Neuronal stem cell (in vitro differentiated cells): ENCODE results near the gene RAMP3.

ENCODE experiments used
- DNase-seq: peaks from one replicate; pipeline ENCODE4 v3.0.0-alpha.2; 2013; ENCODE audit warnings: low spot score
- H2AFZ ChIP-seq: one replicate; pipeline ENCODE4 v1.6.1; 2013; ENCODE audit warnings: mild to moderate bottlenecking, low read length, inconsistent platforms
- H2AK5ac ChIP-seq: 2 replicates; pipeline ENCODE4 v1.6.1; 2013; ENCODE audit warnings: low read depth, mild to moderate bottlenecking, inconsistent platforms, low read length, moderate library complexity, mixed read lengths
- H2BK120ac ChIP-seq: 2 replicates; pipeline ENCODE4 v1.6.1; 2013; ENCODE audit warnings: low read depth, mild to moderate bottlenecking, inconsistent platforms, low read length, moderate library complexity, mixed read lengths
- H2BK12ac ChIP-seq: one replicate; pipeline ENCODE4 v1.6.1; 2013; ENCODE audit warnings: low read length, inconsistent platforms
- H2BK15ac ChIP-seq: 2 replicates; pipeline ENCODE4 v1.6.1; 2013; ENCODE audit warnings: mild to moderate bottlenecking, low read length, inconsistent platforms, mixed read lengths
- H2BK5ac ChIP-seq: one replicate; pipeline ENCODE4 v1.6.1; 2013; ENCODE audit warnings: inconsistent platforms, mild to moderate bottlenecking, low read length, moderate library complexity
- H3K14ac ChIP-seq: one replicate; pipeline ENCODE4 v1.6.1; 2013; ENCODE audit warnings: low read length, inconsistent platforms
- H3K18ac ChIP-seq: 2 replicates; pipeline ENCODE4 v1.6.1; 2013; ENCODE audit warnings: low read length, inconsistent platforms
- H3K23ac ChIP-seq: 2 replicates; pipeline ENCODE4 v1.6.1; 2013; ENCODE audit warnings: low read depth, mild to moderate bottlenecking, mixed read lengths, low read length, inconsistent platforms; ENCODE audit not compliant: poor library complexity
- H3K27ac ChIP-seq: replicated peaks from 3 replicates; pipeline ENCODE4 v1.5.1; 2013; ENCODE audit warnings: low read length, inconsistent platforms
- H3K27me3 ChIP-seq, 3 experiments: 2 replicates each; pipeline ENCODE4 v1.6.1; 2013; ENCODE audit warnings: low read length in 3 of 3, mild to moderate bottlenecking in 2 of 3, inconsistent platforms in 1 of 3, low read depth in 1 of 3, mixed read lengths in 1 of 3, moderate library complexity in 1 of 3; ENCODE audit not compliant: control insufficient read depth in 3 of 3, insufficient read depth in 3 of 3
- H3K36me3 ChIP-seq, 2 donors: replicated peaks in 1 of 2; 2 replicates each; pipeline ENCODE4 v1.6.1; 2013; ENCODE audit warnings: low read length in 2 of 2; ENCODE audit not compliant: control insufficient read depth in 2 of 2, insufficient read depth in 2 of 2
- H3K4ac ChIP-seq: 2 replicates; pipeline ENCODE4 v1.6.1; 2013; ENCODE audit warnings: inconsistent platforms, mild to moderate bottlenecking, low read length, moderate library complexity
- H3K4me1 ChIP-seq, 2 donors: 1 replicate in 1 of 2; 2 replicates in 1 of 2; pipeline ENCODE4 v1.6.1; 2013; ENCODE audit warnings: low read length in 2 of 2, low read depth in 1 of 2; ENCODE audit not compliant: control insufficient read depth in 2 of 2, insufficient read depth in 1 of 2
- H3K4me2 ChIP-seq: one replicate; pipeline ENCODE4 v1.6.1; 2013; ENCODE audit warnings: mild to moderate bottlenecking, low read length, inconsistent platforms; ENCODE audit not compliant: insufficient read depth, poor library complexity, severe bottlenecking
- H3K4me3 ChIP-seq, 2 donors: 2 replicates each; pipeline ENCODE4 v1.5.1; 2013; ENCODE audit warnings: low read length in 2 of 2, mild to moderate bottlenecking in 2 of 2, inconsistent platforms in 1 of 2, moderate library complexity in 1 of 2
- H3K79me1 ChIP-seq: one replicate; pipeline ENCODE4 v1.6.1; 2013; ENCODE audit warnings: low read depth, mild to moderate bottlenecking, inconsistent platforms, low read length, moderate library complexity
- H3K9ac ChIP-seq: one replicate; pipeline ENCODE4 v1.6.1; 2013; ENCODE audit warnings: mild to moderate bottlenecking, low read depth, low read length, inconsistent platforms; ENCODE audit not compliant: poor library complexity
- H3K9me3 ChIP-seq, 2 donors: replicated peaks in 1 of 2; 2 replicates each; pipeline versions ENCODE3 to v1.6.1; 2013; ENCODE audit warnings: low read length in 2 of 2, mild to moderate bottlenecking in 2 of 2, inconsistent platforms in 1 of 2, low read depth in 1 of 2, mixed read lengths in 1 of 2, moderate library complexity in 1 of 2; ENCODE audit not compliant: control insufficient read depth in 2 of 2, insufficient read depth in 1 of 2
- H4K8ac ChIP-seq: one replicate; pipeline ENCODE4 v1.6.1; 2013; ENCODE audit warnings: low read depth, mild to moderate bottlenecking, inconsistent platforms, low read length, moderate library complexity
- H4K91ac ChIP-seq: one replicate; pipeline ENCODE4 v1.6.1; 2013; ENCODE audit warnings: low read length, low read depth, mild to moderate bottlenecking, inconsistent platforms; ENCODE audit not compliant: poor library complexity
- whole genome bisulfite sequencing, 2 donors: extraction: QIAGEN DNeasy Blood & Tissue Kit; methylation state at CpG; one replicate each; pipeline ENCODE4 v1.1.7; 2013; ENCODE audit warnings: missing lambda C conversion rate in 2 of 2, mixed read lengths in 1 of 2; ENCODE audit not compliant: insufficient read length in 2 of 2, insufficient replicate concordance in 1 of 2; ENCODE audit errors: extremely low coverage in 2 of 2; 5-methylcytosine and 5-hydroxymethylcytosine counted together

The RAMP3 gene

GRCh38 chr7:45159296-45159695, 1.7 kb downstream of the RAMP3 start:
- Histone ChIP-seq H2AK5ac (peak overlapping the region; percentile 14), H3K9me3 (peaks cover 0 to 4% of the 10 kb centered on the region in 2 donors), H2AFZ (no peak overlapping the region), H4K8ac (no peak overlapping the region), H3K4me1 (peaks cover 0 to 3% of the 10 kb centered on the region in 2 donors), H3K79me1 (no peaks in the 10 kb centered on the region), H3K36me3 (no peaks in the 10 kb centered on the region), H3K4ac (no peak overlapping the region), H3K4me3 (no peak overlapping the region), H2BK5ac (no peak overlapping the region), H2BK15ac (no peak overlapping the region), H4K91ac (no peak overlapping the region), H3K9ac (no peak overlapping the region), H3K23ac (no peak overlapping the region), H3K27ac (no peak overlapping the region), H3K27me3 (peaks cover 3 to 60% (median 25%) of the 10 kb centered on the region in 3 experiments), H3K18ac (no peak overlapping the region), H3K4me2 (no peak overlapping the region), H2BK120ac (no peak overlapping the region), H3K14ac (no peak overlapping the region), H2BK12ac (no peak overlapping the region)
- WGBS, 2 donors, result no CpG with 5 or more reads among the region's 4 CpGs
- no peak for DNase-seq

- Histone ChIP-seq H2BK5ac (no peak overlapping the region), H3K27me3 (peaks cover 3 to 59% (median 25%) of the 10 kb centered on the region in 3 experiments)
These were observed 2.9 kb downstream of the RAMP3 start for GRCh38 chr7:45160417-45160881.

GRCh38 chr7:45161138-45161537, 3.5 kb downstream of the RAMP3 start:
- H3K23ac ChIP-seq, result peak overlapping the region; percentile 0
- peaks cover 0 to 4% of the 10 kb centered on the region in 2 donors for H3K9me3 ChIP-seq
- no CpG with 5 or more reads among the region's 4 CpGs for WGBS, 2 donors
- H3K14ac ChIP-seq, result no peak overlapping the region
- no peak overlapping the region for H3K9ac ChIP-seq
- peaks cover 0 to 3% of the 10 kb centered on the region in 2 donors for H3K4me1 ChIP-seq
- no peak overlapping the region for H2AFZ ChIP-seq
- H2BK12ac ChIP-seq, result no peak overlapping the region
- no peak overlapping the region for H3K27ac ChIP-seq
- no peak for DNase-seq
- H3K36me3 ChIP-seq, result no peaks in the 10 kb centered on the region
- no peak overlapping the region for H3K4ac ChIP-seq
- H3K79me1 ChIP-seq, result no peaks in the 10 kb centered on the region
- peaks cover 3 to 52% (median 25%) of the 10 kb centered on the region in 3 experiments for H3K27me3 ChIP-seq
- no peak overlapping the region for H2BK15ac ChIP-seq
- no peak overlapping the region for H2BK5ac ChIP-seq
- H3K18ac ChIP-seq, result no peak overlapping the region
- H4K8ac ChIP-seq, result no peak overlapping the region
- no peak overlapping the region for H3K4me2 ChIP-seq
- H2AK5ac ChIP-seq, result no peak overlapping the region
- H2BK120ac ChIP-seq, result no peak overlapping the region
- no peak overlapping the region for H4K91ac ChIP-seq
- no peak overlapping the region for H3K4me3 ChIP-seq

More at GRCh38 chr7:45160417-45160881, 2.9 kb downstream of the RAMP3 start:
- no peak overlapping the region for H2AK5ac ChIP-seq
- H4K8ac ChIP-seq, result no peak overlapping the region
- no CpG with 5 or more reads among the region's 10 CpGs for WGBS, 2 donors
- H3K79me1 ChIP-seq, result no peaks in the 10 kb centered on the region
- H3K4me2 ChIP-seq, result no peak overlapping the region
- no peak for DNase-seq
- no peak overlapping the region for H3K4me3 ChIP-seq
- peaks cover 0 to 3% of the 10 kb centered on the region in 2 donors for H3K4me1 ChIP-seq
- H3K9ac ChIP-seq, result no peak overlapping the region
- H3K14ac ChIP-seq, result no peak overlapping the region
- H3K4ac ChIP-seq, result no peak overlapping the region
- no peak overlapping the region for H2BK12ac ChIP-seq
- peaks cover 0 to 4% of the 10 kb centered on the region in 2 donors for H3K9me3 ChIP-seq
- H3K36me3 ChIP-seq, result no peaks in the 10 kb centered on the region
- no peak overlapping the region for H2BK15ac ChIP-seq
- no peak overlapping the region for H3K27ac ChIP-seq
- H2AFZ ChIP-seq, result peak overlapping the region; percentile 51
- no peak overlapping the region for H3K23ac ChIP-seq
- no peak overlapping the region for H3K18ac ChIP-seq
- H4K91ac ChIP-seq, result no peak overlapping the region
- H2BK120ac ChIP-seq, result no peak overlapping the region

GRCh38 chr7:45161842-45162241, 4.3 kb downstream of the RAMP3 start:
- no peak overlapping the region for H3K23ac ChIP-seq
- no peak overlapping the region for H2BK15ac ChIP-seq
- H3K4me1 ChIP-seq, result peaks cover 0 to 2% of the 10 kb centered on the region in 2 donors
- H3K79me1 ChIP-seq, result no peaks in the 10 kb centered on the region
- H4K8ac ChIP-seq, result no peak overlapping the region
- H3K4ac ChIP-seq, result no peak overlapping the region
- H2BK120ac ChIP-seq, result no peak overlapping the region
- no peak overlapping the region for H3K14ac ChIP-seq
- H3K4me2 ChIP-seq, result no peak overlapping the region
- peaks cover 3 to 45% (median 20%) of the 10 kb centered on the region in 3 experiments for H3K27me3 ChIP-seq
- H3K27ac ChIP-seq, result no peak overlapping the region
- H3K18ac ChIP-seq, result no peak overlapping the region
- no peaks in the 10 kb centered on the region for H3K36me3 ChIP-seq
- no peak overlapping the region for H3K9ac ChIP-seq
- no peak for DNase-seq
- no peak overlapping the region for H4K91ac ChIP-seq
- no peak overlapping the region for H2AK5ac ChIP-seq
- H3K4me3 ChIP-seq, result peak overlapping the region in 1 of 2 donors; percentile 30
- no peak overlapping the region for H2BK5ac ChIP-seq
- H2BK12ac ChIP-seq, result no peak overlapping the region
- no CpG with 5 or more reads among the region's 9 CpGs for WGBS, 2 donors
- peaks cover 0 to 4% of the 10 kb centered on the region in 2 donors for H3K9me3 ChIP-seq
- H2AFZ ChIP-seq, result no peak overlapping the region
